ENCODE measurements around the gene CDH23.

- TF ChIP-seq MAX (CRISPR knock-in tag; IDR thresholded peaks at IDR 0.05) (no peak), FOXK1 (CRISPR knock-in tag; IDR thresholded peaks at IDR 0.05) (no peak), PREB (CRISPR knock-in tag; IDR thresholded peaks at IDR 0.05; ENCODE audit: borderline replicate concordance) (no peak), TCF7 (CRISPR knock-in tag; IDR thresholded peaks at IDR 0.05; ENCODE audit: low read depth) (no peak)
- TF ChIP-seq, protein P1, sequence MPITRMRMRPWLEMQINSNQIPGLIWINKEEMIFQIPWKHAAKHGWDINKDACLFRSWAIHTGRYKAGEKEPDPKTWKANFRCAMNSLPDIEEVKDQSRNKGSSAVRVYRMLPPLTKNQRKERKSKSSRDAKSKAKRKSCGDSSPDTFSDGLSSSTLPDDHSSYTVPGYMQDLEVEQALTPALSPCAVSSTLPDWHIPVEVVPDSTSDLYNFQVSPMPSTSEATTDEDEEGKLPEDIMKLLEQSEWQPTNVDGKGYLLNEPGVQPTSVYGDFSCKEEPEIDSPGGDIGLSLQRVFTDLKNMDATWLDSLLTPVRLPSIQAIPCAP (CRISPR knock-in tag; IDR thresholded peaks at IDR 0.05) = no peak
- TF ChIP-seq, protein P2, sequence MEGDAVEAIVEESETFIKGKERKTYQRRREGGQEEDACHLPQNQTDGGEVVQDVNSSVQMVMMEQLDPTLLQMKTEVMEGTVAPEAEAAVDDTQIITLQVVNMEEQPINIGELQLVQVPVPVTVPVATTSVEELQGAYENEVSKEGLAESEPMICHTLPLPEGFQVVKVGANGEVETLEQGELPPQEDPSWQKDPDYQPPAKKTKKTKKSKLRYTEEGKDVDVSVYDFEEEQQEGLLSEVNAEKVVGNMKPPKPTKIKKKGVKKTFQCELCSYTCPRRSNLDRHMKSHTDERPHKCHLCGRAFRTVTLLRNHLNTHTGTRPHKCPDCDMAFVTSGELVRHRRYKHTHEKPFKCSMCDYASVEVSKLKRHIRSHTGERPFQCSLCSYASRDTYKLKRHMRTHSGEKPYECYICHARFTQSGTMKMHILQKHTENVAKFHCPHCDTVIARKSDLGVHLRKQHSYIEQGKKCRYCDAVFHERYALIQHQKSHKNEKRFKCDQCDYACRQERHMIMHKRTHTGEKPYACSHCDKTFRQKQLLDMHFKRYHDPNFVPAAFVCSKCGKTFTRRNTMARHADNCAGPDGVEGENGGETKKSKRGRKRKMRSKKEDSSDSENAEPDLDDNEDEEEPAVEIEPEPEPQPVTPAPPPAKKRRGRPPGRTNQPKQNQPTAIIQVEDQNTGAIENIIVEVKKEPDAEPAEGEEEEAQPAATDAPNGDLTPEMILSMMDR (IDR thresholded peaks at IDR 0.05) = no peak
- TF ChIP-seq, protein P3, sequence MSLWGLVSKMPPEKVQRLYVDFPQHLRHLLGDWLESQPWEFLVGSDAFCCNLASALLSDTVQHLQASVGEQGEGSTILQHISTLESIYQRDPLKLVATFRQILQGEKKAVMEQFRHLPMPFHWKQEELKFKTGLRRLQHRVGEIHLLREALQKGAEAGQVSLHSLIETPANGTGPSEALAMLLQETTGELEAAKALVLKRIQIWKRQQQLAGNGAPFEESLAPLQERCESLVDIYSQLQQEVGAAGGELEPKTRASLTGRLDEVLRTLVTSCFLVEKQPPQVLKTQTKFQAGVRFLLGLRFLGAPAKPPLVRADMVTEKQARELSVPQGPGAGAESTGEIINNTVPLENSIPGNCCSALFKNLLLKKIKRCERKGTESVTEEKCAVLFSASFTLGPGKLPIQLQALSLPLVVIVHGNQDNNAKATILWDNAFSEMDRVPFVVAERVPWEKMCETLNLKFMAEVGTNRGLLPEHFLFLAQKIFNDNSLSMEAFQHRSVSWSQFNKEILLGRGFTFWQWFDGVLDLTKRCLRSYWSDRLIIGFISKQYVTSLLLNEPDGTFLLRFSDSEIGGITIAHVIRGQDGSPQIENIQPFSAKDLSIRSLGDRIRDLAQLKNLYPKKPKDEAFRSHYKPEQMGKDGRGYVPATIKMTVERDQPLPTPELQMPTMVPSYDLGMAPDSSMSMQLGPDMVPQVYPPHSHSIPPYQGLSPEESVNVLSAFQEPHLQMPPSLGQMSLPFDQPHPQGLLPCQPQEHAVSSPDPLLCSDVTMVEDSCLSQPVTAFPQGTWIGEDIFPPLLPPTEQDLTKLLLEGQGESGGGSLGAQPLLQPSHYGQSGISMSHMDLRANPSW (CRISPR knock-in tag; conservative IDR thresholded peaks at IDR 0.05; ENCODE audit: low read depth) = no peak
Observed at GRCh38 chr10:71463111-71463510, 66.4 kb downstream of the CDH23 start.

Data from WTC11 (cell line).